GM12878 (cell line): ENCODE results near the gene SORCS2. TPM values are rescaled to one million over a fixed set of nuclear protein-coding genes. Genes with fewer than 3 reads are reported as not detected.

Experiments used
- ATAC-seq: fragments of 200-7000 bp; cut with Tn5 transposase; 3 replicates; pipeline ENCODE4 v1.9.1; 2020; ENCODE audit warnings: mild to moderate bottlenecking, moderate library complexity
- BruUV-seq: library from RNA; stranded (reverse); fragments of 400-500 nt; replicated peaks from 2 replicates; lab custom pipeline; 2021; lab: Mats Ljungman, UMichigan
- CTCF ChIA-PET: fragments of 300-600 bp; sonication (Branson Sonifier 250); formaldehyde crosslinking; extraction: SDS; loops from one replicate; lab custom pipeline; 2021; ENCODE audit warnings: inconsistent platforms; lab: Yijun Ruan, JAX
- POLR2A ChIA-PET: fragments of 350-600 bp; formaldehyde crosslinking; extraction: SDS; loops from one replicate; lab custom pipeline; 2021; ENCODE audit warnings: inconsistent platforms; lab: Charles Lee
- RAD21 ChIA-PET: fragments of 300-600 bp; sonication (Branson Sonifier 250); formaldehyde crosslinking; loops from one replicate; lab custom pipeline; 2023; ENCODE audit warnings: antibody characterized with exemption; ENCODE audit not compliant: unreplicated experiment; lab: Charles Lee
- SMC1A ChIA-PET: fragments of 300-600 bp; sonication (Branson Sonifier 250); formaldehyde crosslinking; loops from one replicate; lab custom pipeline; 2023; ENCODE audit not compliant: unreplicated experiment, uncharacterized antibody; lab: Charles Lee
- DNase-seq: peaks from one replicate; pipeline ENCODE4 v3.0.0-alpha.2; 2011; ENCODE audit warnings: low read depth, low spot score
- FAIRE-seq: peaks from 3 replicates; lab custom pipeline; 2011; peaks lifted over from hg19 to GRCh38; lab: Jason Lieb, UNC
- H2AFZ ChIP-seq: 2 replicates; pipeline ENCODE4 v1.6.0; 2011; ENCODE audit warnings: low read depth, low read length, control low read depth; ENCODE audit not compliant: control insufficient read depth
- H3K27ac ChIP-seq: 2 replicates; pipeline ENCODE4 v1.5.1; 2011; ENCODE audit warnings: control low read depth; ENCODE audit not compliant: control insufficient read depth, insufficient read depth
- H3K27me3 ChIP-seq, 2 experiments: replicated peaks in 1 of 2; 2 replicates each; pipeline versions ENCODE4 v1.6.0 to v1.6.1; 2011; ENCODE audit warnings: low read length in 1 of 2; ENCODE audit not compliant: control insufficient read depth in 2 of 2, insufficient read depth in 2 of 2
- H3K36me3 ChIP-seq, 2 experiments: 2 replicates each; pipeline ENCODE4 v1.5.1; 2011; ENCODE audit warnings: low read length in 1 of 2; ENCODE audit not compliant: control insufficient read depth in 2 of 2, insufficient read depth in 2 of 2
- H3K4me1 ChIP-seq: 2 replicates; pipeline ENCODE4 v1.6.1; 2011; ENCODE audit warnings: mild to moderate bottlenecking, low read length, moderate library complexity, mixed read lengths; ENCODE audit not compliant: control insufficient read depth, insufficient read depth
- H3K4me2 ChIP-seq: 2 replicates; pipeline ENCODE4 v1.6.0; 2011; ENCODE audit warnings: control low read depth; ENCODE audit not compliant: control insufficient read depth, insufficient read depth
- H3K4me3 ChIP-seq: fragments of 200-600 bp; sonication (generic); 2 replicates; pipeline ENCODE4 v1.5.1; 2016
- H3K79me2 ChIP-seq: 2 replicates; pipeline ENCODE4 v1.6.0; 2011; ENCODE audit warnings: low read length; ENCODE audit not compliant: control insufficient read depth, insufficient read depth
- H3K9ac ChIP-seq: 2 replicates; pipeline ENCODE4 v1.8.0; 2011; ENCODE audit warnings: low read length, control low read depth, mixed read lengths; ENCODE audit not compliant: control insufficient read depth, insufficient read depth
- H3K9me3 ChIP-seq: replicated peaks from 3 replicates; pipeline ENCODE4 v1.5.1; 2011; ENCODE audit warnings: mild to moderate bottlenecking, low read length; ENCODE audit not compliant: control insufficient read depth, insufficient read depth
- H4K20me1 ChIP-seq: 2 replicates; pipeline ENCODE4 v1.6.0; 2011; ENCODE audit not compliant: control insufficient read depth, insufficient read depth
- CHD1 ChIP-seq: IDR thresholded peaks from 2 replicates; pipeline ENCODE4 v1.6.1; 2012; ENCODE audit warnings: low read depth, low read length, improper control_type of control experiment
- EGR1 ChIP-seq, 2 experiments: IDR thresholded peaks; 1 replicate in 1 of 2; 2 replicates in 1 of 2; pipeline ENCODE4 v1.6.1; 2011 to 2012; ENCODE audit warnings: low read depth in 2 of 2, low read length in 2 of 2, borderline replicate concordance in 1 of 2, mild to moderate bottlenecking in 1 of 2, moderate library complexity in 1 of 2
- FOXK2 ChIP-seq: fragments of 450-650 bp; IDR thresholded peaks from 2 replicates; pipeline ENCODE4 v1.6.1; 2017; ENCODE audit warnings: mild to moderate bottlenecking, moderate library complexity
- HCFC1 ChIP-seq: fragments of 150-350 bp; IDR thresholded peaks from 2 replicates; pipeline ENCODE4 v1.6.1; 2014; ENCODE audit warnings: low read length
- MYB ChIP-seq: fragments of 150-350 bp; IDR thresholded peaks from 2 replicates; pipeline ENCODE4 v1.6.1; 2014; ENCODE audit warnings: mild to moderate bottlenecking, low read depth, low read length, borderline replicate concordance
- NBN ChIP-seq: fragments of 450-650 bp; IDR thresholded peaks from 2 replicates; pipeline ENCODE4 v1.6.1; 2016
- NFXL1 ChIP-seq: fragments of 450-650 bp; IDR thresholded peaks from 2 replicates; pipeline ENCODE4 v1.6.1; 2017; ENCODE audit warnings: antibody characterized with exemption, mild to moderate bottlenecking, borderline replicate concordance
- NFYB ChIP-seq: IDR thresholded peaks from 2 replicates; pipeline ENCODE4 v1.6.1; 2011; ENCODE audit warnings: low read depth, mild to moderate bottlenecking, low read length, improper control_type of control experiment, moderate library complexity; ENCODE audit not compliant: insufficient read depth
- NR2C2 ChIP-seq: IDR thresholded peaks from 2 replicates; pipeline ENCODE4 v1.6.1; 2011; ENCODE audit warnings: borderline replicate concordance, low read depth; ENCODE audit not compliant: control insufficient read depth, insufficient read length
- POLR2AphosphoS2 ChIP-seq: IDR thresholded peaks from 2 replicates; pipeline ENCODE4 v1.6.1; 2011; ENCODE audit warnings: low read depth, mild to moderate bottlenecking, low read length, improper control_type of control experiment, moderate library complexity
- PRDM15 ChIP-seq: fragments of 450-650 bp; formaldehyde crosslinking; IDR thresholded peaks from 2 replicates; pipeline ENCODE4 v1.4.0; 2020; ENCODE audit warnings: mild to moderate bottlenecking, moderate library complexity
- SMARCA5 ChIP-seq: fragments of 450-650 bp; IDR thresholded peaks from 2 replicates; pipeline ENCODE4 v1.6.1; 2017; ENCODE audit warnings: mild to moderate bottlenecking
- SPI1 ChIP-seq: IDR thresholded peaks from 2 replicates; pipeline ENCODE4 v1.6.1; 2011; ENCODE audit warnings: low read depth, mild to moderate bottlenecking, low read length, moderate library complexity, borderline replicate concordance; ENCODE audit not compliant: insufficient read depth
- TARDBP ChIP-seq: IDR thresholded peaks from 2 replicates; pipeline ENCODE4 v1.6.1; 2016; ENCODE audit warnings: borderline replicate concordance
- TBL1XR1 ChIP-seq: IDR thresholded peaks from 2 replicates; pipeline ENCODE4 v1.6.1; 2012; ENCODE audit warnings: low read depth, low read length, improper control_type of control experiment
- USF2 ChIP-seq: IDR thresholded peaks from 2 replicates; pipeline ENCODE4 v1.6.1; 2011; ENCODE audit warnings: low read depth, low read length, improper control_type of control experiment, borderline replicate concordance
- ZBTB4 ChIP-seq: fragments of 450-650 bp; formaldehyde crosslinking; IDR thresholded peaks from 2 replicates; pipeline ENCODE4 v1.4.0; 2022; ENCODE audit warnings: mild to moderate bottlenecking, moderate library complexity
- ZNF217 ChIP-seq: fragments of 450-650 bp; IDR thresholded peaks from 2 replicates; pipeline ENCODE4 v1.6.1; 2017; ENCODE audit warnings: antibody characterized with exemption, mild to moderate bottlenecking
- ZNF622 ChIP-seq: fragments of 450-650 bp; IDR thresholded peaks from 2 replicates; pipeline ENCODE4 v1.6.1; 2017; ENCODE audit warnings: mild to moderate bottlenecking, inconsistent platforms
- ZZZ3 ChIP-seq: IDR thresholded peaks from 2 replicates; pipeline ENCODE4 v1.6.1; 2011; ENCODE audit warnings: low read depth; ENCODE audit not compliant: control insufficient read depth, insufficient read length
- WGBS: methylation state at CpG from one replicate; pipeline ENCODE4 v1.1.6; 2016; ENCODE audit warnings: low lambda C conversion rate; ENCODE audit not compliant: insufficient replicate concordance, insufficient coverage; ENCODE audit errors: missing lambda C conversion rate; 5-methylcytosine and 5-hydroxymethylcytosine counted together
- in situ Hi-C: fragments of 300-500 bp; cut with MboI; formaldehyde crosslinking; loops from 9 replicates; pipeline ENCODE4 v1.14.3; 2018; ENCODE audit warnings: mixed read lengths
- intact Hi-C: fragments of 100-400 bp; cut with micrococcal nuclease; formaldehyde crosslinking; loops from one replicate; pipeline ENCODE4 v1.14.2; 2022; ENCODE audit not compliant: unreplicated experiment
- polyA plus RNA-seq, 11 experiments: library from polyadenylated mRNA; depleted of rRNA in 4 of 11; unstranded in 6 of 11; stranded (reverse) in 5 of 11; fragments of >200 nt; fragmentation: Nextera tagmentation in 4 of 11; fragmentation: Illumina TruSeq in 1 of 11; extraction: Ambion mirVana in 4 of 11; extraction: Trizol in 1 of 11; gene quantifications; 1 replicate in 1 of 11; 2 replicates in 10 of 11; pipeline versions ENCODE4 v1.2.1 to v1.2.3, GENCODE V29; 2011 to 2016; ENCODE audit warnings: inconsistent platforms in 2 of 11, missing spikeins in 2 of 11, low read depth in 1 of 11
- total RNA-seq, 4 experiments: library from RNA; depleted of rRNA in 3 of 4; stranded (reverse); fragments of >200 nt in 3 of 4; fragmentation: Illumina TruSeq in 1 of 4; extraction: Trizol in 1 of 4; gene quantifications; 2 replicates each; pipeline versions ENCODE4 v1.2.1 to v1.2.3, GENCODE V29; 2013 to 2021

SORCS2 gene
- total and polyA plus RNA-seq, 10 of the 15 experiments (the other 5 are each of a cell fraction or from before 2014, with no cell fraction given), result 0.01 to 0.15 (median 0.05) TPM; not detected in 5

- CTCF ChIA-PET, result no interaction called here
- intact Hi-C loops, result no loop called here
Observed at GRCh38 chr4:7510538-7510937, 318.2 kb downstream of the SORCS2 start.

More at GRCh38 chr4:7510538-7510937, 318.2 kb downstream of the SORCS2 start:
- Histone ChIP-seq H3K27me3 (no peaks in the 10 kb centered on the region; a peak in 3 of 4 replicates), H3K9ac (no peak overlapping the region), H3K79me2 (no peaks in the 10 kb centered on the region), H3K27ac (no peak overlapping the region), H3K4me1 (no peaks in the 10 kb centered on the region), H4K20me1 (no peaks in the 10 kb centered on the region), H3K36me3 (no peaks in the 10 kb centered on the region), H3K4me2 (no peak overlapping the region), H2AFZ (no peak overlapping the region), H3K4me3 (no peak overlapping the region), H3K9me3 (no peaks in the 10 kb centered on the region)
- 51% methylated on average over 30 of the region's 30 CpGs for WGBS
- TF ChIP-seq NFYB, result no peak
- TF ChIP-seq TBL1XR1, result no peak
- TF ChIP-seq HCFC1, result no peak
- TF ChIP-seq POLR2AphosphoS2, result no peak
- no peak for TF ChIP-seq TARDBP
- no peak for TF ChIP-seq PRDM15 (CRISPR knock-in tag)
- no peak for TF ChIP-seq MYB
- TF ChIP-seq ZNF217, result no peak
- TF ChIP-seq NFXL1, result no peak
- no peak for TF ChIP-seq ZZZ3
- TF ChIP-seq NBN, result no peak
- TF ChIP-seq ZBTB4 (CRISPR knock-in tag), result no peak
- no peak for TF ChIP-seq NR2C2
- TF ChIP-seq CHD1, result no peak
- no peak for TF ChIP-seq FOXK2
- TF ChIP-seq ZNF622, result no peak
- TF ChIP-seq SPI1, result no peak
- no peak for TF ChIP-seq EGR1 (IDR thresholded peaks at IDR 0.05; ENCODE audit: borderline replicate concordance in 1 of 2, low read depth in 2 of 2, low read length in 2 of 2)
- TF ChIP-seq SMARCA5, result no peak
- TF ChIP-seq USF2, result no peak
- ChIA-PET RAD21 (no interaction called here), SMC1A (no interaction called here), POLR2A (no interaction called here)
- DNase-seq (no peak), FAIRE-seq (no peak), ATAC-seq (no peak)
- BruUV-seq, result no TSS peak
- in situ Hi-C loops, result no loop called here
